Measurements from ENCODE around the gene HBG2.

HBG2 gene

GRCh38 chr11:5286901-5287300 is 32.3 kb upstream of the HBG2 start:
- no peaks in the 10 kb centered on the region for H3K4me1 ChIP-seq (ENCODE audit: insufficient read depth, low read length, poor library complexity, severe bottlenecking)
- no peaks in the 10 kb centered on the region for H3K27me3 ChIP-seq (ENCODE audit: insufficient read depth, low read length, poor library complexity, severe bottlenecking)
- no peak overlapping the region for H3K4me3 ChIP-seq (ENCODE audit: low read length, poor library complexity, severe bottlenecking)
- H3K36me3 ChIP-seq (ENCODE audit: insufficient read depth, low read length), result no peaks in the 10 kb centered on the region
- no peak overlapping the region for H3K4me2 ChIP-seq (ENCODE audit: low read depth, low read length, poor library complexity, severe bottlenecking)
- no peaks in the 10 kb centered on the region for H3F3A ChIP-seq (ENCODE audit: low read depth)
- H2AFZ ChIP-seq (ENCODE audit: low read length), result no peak overlapping the region
- no peaks in the 10 kb centered on the region for H4K20me1 ChIP-seq (ENCODE audit: insufficient read depth, low read length, poor library complexity, severe bottlenecking)
- H3K79me2 ChIP-seq (ENCODE audit: insufficient read depth, low read length), result no peaks in the 10 kb centered on the region
- TF ChIP-seq CTCF (conservative IDR thresholded peaks at IDR 0.05; ENCODE audit: low read length) (no peak), EZH2phosphoT487 (IDR thresholded peaks at IDR 0.05; ENCODE audit: borderline replicate concordance) (no peak)
- H3K9ac ChIP-seq (ENCODE audit: low read depth, low read length, poor library complexity, severe bottlenecking), result no peak overlapping the region
- no peaks in the 10 kb centered on the region for H3K9me3 ChIP-seq (ENCODE audit: insufficient read depth, low read depth, low read length)
- no peaks in the 10 kb centered on the region for H3K9me2 ChIP-seq (replicated peaks; ENCODE audit: low read depth, low read length)

- no peaks in the 10 kb centered on the region for H4K20me1 ChIP-seq (ENCODE audit: insufficient read depth, low read length, poor library complexity, severe bottlenecking)
- TF ChIP-seq EZH2phosphoT487 (IDR thresholded peaks at IDR 0.05; ENCODE audit: borderline replicate concordance) (no peak), CTCF (conservative IDR thresholded peaks at IDR 0.05; ENCODE audit: low read length) (no peak)
- H3K9me2 ChIP-seq (replicated peaks; ENCODE audit: low read depth, low read length), result no peaks in the 10 kb centered on the region
- H3F3A ChIP-seq (ENCODE audit: low read depth), result no peaks in the 10 kb centered on the region
- H3K4me2 ChIP-seq (ENCODE audit: low read depth, low read length, poor library complexity, severe bottlenecking), result no peak overlapping the region
- no peak overlapping the region for H2AFZ ChIP-seq (ENCODE audit: low read length)
- H3K4me1 ChIP-seq (ENCODE audit: insufficient read depth, low read length, poor library complexity, severe bottlenecking), result no peaks in the 10 kb centered on the region
- no peaks in the 10 kb centered on the region for H3K27me3 ChIP-seq (ENCODE audit: insufficient read depth, low read length, poor library complexity, severe bottlenecking)
- H3K79me2 ChIP-seq (ENCODE audit: insufficient read depth, low read length), result no peaks in the 10 kb centered on the region
- no peak overlapping the region for H3K9ac ChIP-seq (ENCODE audit: low read depth, low read length, poor library complexity, severe bottlenecking)
- no peaks in the 10 kb centered on the region for H3K36me3 ChIP-seq (ENCODE audit: insufficient read depth, low read length)
- H3K4me3 ChIP-seq (ENCODE audit: low read length, poor library complexity, severe bottlenecking), result no peak overlapping the region
- H3K9me3 ChIP-seq (ENCODE audit: insufficient read depth, low read depth, low read length), result no peaks in the 10 kb centered on the region
Observed at GRCh38 chr11:5286351-5286750, 31.8 kb upstream of the HBG2 start.

- no peaks in the 10 kb centered on the region for H3K36me3 ChIP-seq (ENCODE audit: insufficient read depth, low read length)
- TF ChIP-seq CTCF (conservative IDR thresholded peaks at IDR 0.05; ENCODE audit: low read length), result no peak
- TF ChIP-seq EZH2phosphoT487 (IDR thresholded peaks at IDR 0.05; ENCODE audit: borderline replicate concordance), result no peak
- H3K79me2 ChIP-seq (ENCODE audit: insufficient read depth, low read length), result no peaks in the 10 kb centered on the region
- H3K4me1 ChIP-seq (ENCODE audit: insufficient read depth, low read length, poor library complexity, severe bottlenecking), result no peaks in the 10 kb centered on the region
- H2AFZ ChIP-seq (ENCODE audit: low read length), result no peak overlapping the region
- no peaks in the 10 kb centered on the region for H3K27me3 ChIP-seq (ENCODE audit: insufficient read depth, low read length, poor library complexity, severe bottlenecking)
- H4K20me1 ChIP-seq (ENCODE audit: insufficient read depth, low read length, poor library complexity, severe bottlenecking), result no peaks in the 10 kb centered on the region
- H3K4me3 ChIP-seq (ENCODE audit: low read length, poor library complexity, severe bottlenecking), result no peak overlapping the region
- H3K9me3 ChIP-seq (ENCODE audit: insufficient read depth, low read depth, low read length), result no peaks in the 10 kb centered on the region
- no peaks in the 10 kb centered on the region for H3K9me2 ChIP-seq (replicated peaks; ENCODE audit: low read depth, low read length)
- no peak overlapping the region for H3K4me2 ChIP-seq (ENCODE audit: low read depth, low read length, poor library complexity, severe bottlenecking)
- H3K9ac ChIP-seq (ENCODE audit: low read depth, low read length, poor library complexity, severe bottlenecking), result no peak overlapping the region
- no peaks in the 10 kb centered on the region for H3F3A ChIP-seq (ENCODE audit: low read depth)
Observed at GRCh38 chr11:5285703-5286340, 31.2 kb upstream of the HBG2 start.

Data from Loucy (cell line).